Smooth muscle cell (in vitro differentiated cells): Measurements from ENCODE around the gene IFT88. TPM values are rescaled to one million over a fixed set of nuclear protein-coding genes. Genes with fewer than 3 reads are reported as not detected.

Source experiments
- DNase-seq: peaks from one replicate; lab custom pipeline; 2025; ENCODE audit not compliant: unreplicated experiment; lab: John Stamatoyannopoulos, UW
- H2AFZ ChIP-seq: fragments of 200-600 bp; sonication (generic); 2 replicates; pipeline ENCODE4 v1.6.0; 2016; ENCODE audit warnings: antibody characterized with exemption, low read depth, mild to moderate bottlenecking
- H3F3A ChIP-seq: fragments of 200-600 bp; sonication (generic); 2 replicates; pipeline ENCODE4 v1.6.0; 2017; ENCODE audit warnings: antibody characterized with exemption, low read depth
- H3K27ac ChIP-seq: fragments of 200-600 bp; sonication (generic); 2 replicates; pipeline ENCODE4 v1.5.1; 2016; ENCODE audit warnings: low read depth, mild to moderate bottlenecking
- H3K27me3 ChIP-seq: fragments of 200-600 bp; sonication (generic); 2 replicates; pipeline ENCODE4 v1.6.1; 2016; ENCODE audit warnings: low read depth, mild to moderate bottlenecking
- H3K36me3 ChIP-seq: fragments of 200-600 bp; sonication (generic); 2 replicates; pipeline ENCODE4 v1.5.1; 2016; ENCODE audit warnings: low read depth
- H3K4me1 ChIP-seq: fragments of 200-600 bp; sonication (generic); 2 replicates; pipeline ENCODE4 v1.5.1; 2016; ENCODE audit warnings: low read depth
- H3K4me2 ChIP-seq: fragments of 200-600 bp; sonication (generic); 2 replicates; pipeline ENCODE4 v1.6.0; 2016; ENCODE audit warnings: mild to moderate bottlenecking
- H3K4me3 ChIP-seq: fragments of 200-600 bp; sonication (generic); 2 replicates; pipeline ENCODE4 v1.5.1; 2016; ENCODE audit warnings: mild to moderate bottlenecking
- H3K79me2 ChIP-seq: fragments of 200-600 bp; sonication (generic); 2 replicates; pipeline ENCODE4 v1.6.0; 2016; ENCODE audit warnings: low read depth, mild to moderate bottlenecking
- H3K9ac ChIP-seq: fragments of 200-600 bp; sonication (generic); 2 replicates; pipeline ENCODE4 v1.6.0; 2016; ENCODE audit warnings: low read depth
- H3K9me3 ChIP-seq: fragments of 200-600 bp; sonication (generic); replicated peaks from 2 replicates; pipeline ENCODE4 v1.5.1; 2016; ENCODE audit warnings: low read depth
- H4K20me1 ChIP-seq: fragments of 200-600 bp; sonication (generic); 2 replicates; pipeline ENCODE4 v1.6.0; 2016; ENCODE audit warnings: low read depth
- WGBS: methylation state at CpG from one replicate; pipeline ENCODE4 v1.1.7; 2016; ENCODE audit warnings: low lambda C conversion rate; 5-methylcytosine and 5-hydroxymethylcytosine counted together
- polyA plus RNA-seq: library from polyadenylated mRNA; unstranded; fragments of >200 nt; fragmentation: Nextera tagmentation; extraction: Ambion mirVana; gene quantifications from 2 replicates; pipeline ENCODE4 v1.2.1, GENCODE V29; 2016
- total RNA-seq: library from RNA; depleted of rRNA; stranded (reverse); fragments of >200 nt; gene quantifications from 2 replicates; pipeline ENCODE4 v1.2.3, GENCODE V29; 2014
- TF ChIP-seq, protein P1 (sequence below): fragments of 200-600 bp; sonication (generic); IDR thresholded peaks from 2 replicates; pipeline ENCODE4 v1.5.1; 2017; ENCODE audit warnings: borderline replicate concordance, mild to moderate bottlenecking, antibody characterized with exemption; ENCODE audit not compliant: insufficient read depth, poor library complexity, severe bottlenecking

IFT88 gene
- total and polyA plus RNA-seq, 2 experiments from 2014 or later, result 9.0 to 13.4 TPM

DNA sequence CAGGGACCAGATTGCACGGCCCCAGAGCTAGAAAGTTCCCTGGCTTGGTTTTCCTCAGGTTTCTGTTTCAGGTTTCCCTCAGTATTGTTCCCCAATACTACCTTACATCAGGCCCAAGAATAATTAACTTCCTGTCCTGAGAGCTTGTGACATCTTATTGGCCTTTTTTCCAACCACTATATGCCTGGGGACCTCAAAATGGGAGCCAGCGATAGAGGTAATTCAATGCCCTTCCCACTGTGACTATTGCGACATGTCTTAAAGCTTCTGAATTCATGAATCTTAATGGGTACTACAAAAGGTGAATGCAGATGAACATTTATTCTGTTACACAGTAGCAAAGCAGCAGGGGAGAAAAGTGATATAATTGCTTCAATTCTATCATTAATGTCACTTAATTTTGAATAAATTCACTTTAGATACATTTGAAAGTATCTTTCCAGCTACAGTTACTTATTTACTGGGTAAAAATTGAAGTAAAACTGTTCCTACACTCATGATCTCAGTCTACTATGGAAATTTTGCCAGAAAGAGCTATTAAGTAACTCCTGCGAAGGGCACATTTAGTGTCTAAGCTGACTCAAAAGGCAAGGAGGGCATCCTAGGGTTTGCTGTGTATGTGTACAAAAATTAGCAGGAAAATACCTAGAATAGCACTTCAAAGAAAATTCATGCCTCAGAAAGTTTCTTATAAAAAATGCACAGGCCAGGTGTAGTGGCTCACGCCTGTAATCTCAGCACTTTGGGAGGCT, 45.4 kb upstream of the IFT88 start:
- H3K4me3 ChIP-seq, result no peak overlapping the region

GRCh38 chr13:20525144-20525600, 41.8 kb upstream of the IFT88 start:
- Histone ChIP-seq H3K4me2 (peak overlapping the region; percentile 95), H3K9ac (peak overlapping the region; percentile 17), H3K4me1 (peaks cover 5% of the 10 kb centered on the region), H3K4me3 (peak overlapping the region; percentile 89), H4K20me1 (no peaks in the 10 kb centered on the region), H3K9me3 (no peaks in the 10 kb centered on the region), H3K27ac (no peak overlapping the region), H2AFZ (peak overlapping the region; percentile 92), H3K79me2 (no peaks in the 10 kb centered on the region), H3K36me3 (no peaks in the 10 kb centered on the region), H3F3A (no peaks in the 10 kb centered on the region), H3K27me3 (peaks cover 3% of the 10 kb centered on the region)
- TF ChIP-seq, protein P1, sequence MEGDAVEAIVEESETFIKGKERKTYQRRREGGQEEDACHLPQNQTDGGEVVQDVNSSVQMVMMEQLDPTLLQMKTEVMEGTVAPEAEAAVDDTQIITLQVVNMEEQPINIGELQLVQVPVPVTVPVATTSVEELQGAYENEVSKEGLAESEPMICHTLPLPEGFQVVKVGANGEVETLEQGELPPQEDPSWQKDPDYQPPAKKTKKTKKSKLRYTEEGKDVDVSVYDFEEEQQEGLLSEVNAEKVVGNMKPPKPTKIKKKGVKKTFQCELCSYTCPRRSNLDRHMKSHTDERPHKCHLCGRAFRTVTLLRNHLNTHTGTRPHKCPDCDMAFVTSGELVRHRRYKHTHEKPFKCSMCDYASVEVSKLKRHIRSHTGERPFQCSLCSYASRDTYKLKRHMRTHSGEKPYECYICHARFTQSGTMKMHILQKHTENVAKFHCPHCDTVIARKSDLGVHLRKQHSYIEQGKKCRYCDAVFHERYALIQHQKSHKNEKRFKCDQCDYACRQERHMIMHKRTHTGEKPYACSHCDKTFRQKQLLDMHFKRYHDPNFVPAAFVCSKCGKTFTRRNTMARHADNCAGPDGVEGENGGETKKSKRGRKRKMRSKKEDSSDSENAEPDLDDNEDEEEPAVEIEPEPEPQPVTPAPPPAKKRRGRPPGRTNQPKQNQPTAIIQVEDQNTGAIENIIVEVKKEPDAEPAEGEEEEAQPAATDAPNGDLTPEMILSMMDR, result no peak
- DNase-seq, result no peak
- WGBS, result 3% methylated on average over 36 of the region's 37 CpGs

More for the DNA sequence above, 45.4 kb upstream of the IFT88 start:
- DNase-seq, result no peak
- Histone ChIP-seq H4K20me1 (no peaks in the 10 kb centered on the region), H3F3A (no peaks in the 10 kb centered on the region), H3K27ac (no peak overlapping the region), H3K9ac (no peak overlapping the region), H3K4me2 (no peak overlapping the region), H3K27me3 (no peaks in the 10 kb centered on the region), H3K79me2 (no peaks in the 10 kb centered on the region), H3K4me1 (peaks cover 3% of the 10 kb centered on the region), H3K36me3 (no peaks in the 10 kb centered on the region), H2AFZ (no peak overlapping the region), H3K9me3 (no peaks in the 10 kb centered on the region)
- 94% methylated on average over 5 of the region's 5 CpGs for WGBS
- TF ChIP-seq, protein P1, result no peak

GRCh38 chr13:20525601-20526544, 41.1 kb upstream of the IFT88 start, which contains the start of gene CRYL1:
Gene CRYL1, minus strand, starts transcription at chr13:20525857. Its CDS starts 63 bp downstream, at chr13:20525794.
- WGBS, result under 1% methylated on average over 44 of the region's 89 CpGs
- Histone ChIP-seq H3K9ac (peak within 1 kb of the TSS; percentile 17), H3K36me3 (no peaks in the 10 kb centered on the region), H3K9me3 (no peaks in the 10 kb centered on the region), H3K79me2 (no peaks in the 10 kb centered on the region), H3K4me1 (peaks cover 5% of the 10 kb centered on the region), H2AFZ (peak within 1 kb of the TSS; percentile 92), H3K27me3 (peaks cover 3% of the 10 kb centered on the region), H3K27ac (no peak within 1 kb of the TSS), H3K4me2 (peak within 1 kb of the TSS; percentile 95), H3K4me3 (peak within 1 kb of the TSS; percentile 89), H3F3A (no peaks in the 10 kb centered on the region), H4K20me1 (no peaks in the 10 kb centered on the region)
- DNase-seq, result peak; percentile 17
- TF ChIP-seq, protein P1, result no peak
